ENCODE measurements around the gene LAMA5.

LAMA5 gene

DNA sequence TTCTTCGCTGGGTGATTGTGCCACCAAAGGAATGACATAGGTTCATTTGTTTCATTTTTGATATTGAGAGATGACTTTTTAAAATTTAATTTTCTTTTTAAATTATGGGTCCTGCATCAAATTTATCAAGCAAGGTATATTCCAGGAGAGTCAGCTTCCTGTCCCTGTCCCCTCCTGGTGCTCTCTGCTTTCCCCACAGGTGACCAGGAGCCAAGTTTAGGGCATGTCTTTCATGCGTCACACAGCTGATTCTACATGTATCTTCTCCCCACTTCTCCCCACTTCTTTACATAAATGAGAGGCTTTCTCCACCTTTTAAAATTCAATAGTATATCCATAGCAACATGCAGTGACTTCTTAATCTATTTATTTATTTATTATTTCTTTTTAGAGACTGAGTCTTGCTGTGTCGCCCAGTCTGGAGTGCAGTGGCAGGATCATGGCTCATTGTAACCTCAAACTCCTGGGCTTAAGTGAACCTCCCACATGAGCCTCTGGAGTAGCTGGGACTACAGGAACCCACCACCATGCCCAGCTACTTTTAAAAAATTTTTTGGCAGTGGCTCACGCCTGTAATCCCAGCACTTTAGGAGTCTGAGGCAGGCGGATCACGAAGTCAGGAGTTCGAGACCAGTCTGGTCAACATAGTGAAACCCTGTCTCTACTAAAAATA is 98.7 kb downstream of the LAMA5 start:
- TF ChIP-seq JUND (IDR thresholded peaks at IDR 0.05; ENCODE audit: low read depth) = no peak

DNA sequence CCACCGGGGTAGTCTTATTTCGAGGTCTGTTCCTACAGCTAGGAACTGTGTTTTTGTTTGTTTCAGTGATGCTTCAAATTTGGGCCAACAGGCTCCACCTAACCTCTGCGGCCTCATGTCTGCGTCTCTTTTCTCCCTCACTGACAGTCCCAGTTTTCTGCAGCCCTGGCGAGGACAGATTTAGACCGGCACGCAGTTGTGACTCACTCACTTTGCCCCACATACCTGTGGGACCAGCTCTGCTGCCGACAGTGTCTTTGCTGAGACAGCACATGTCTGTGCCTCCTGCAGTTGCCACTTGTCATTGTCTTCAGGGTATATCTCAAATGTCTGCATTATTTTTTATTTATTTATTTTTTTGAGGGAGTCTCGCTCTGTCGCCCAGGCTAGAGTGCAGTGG is 99.6 kb downstream of the LAMA5 start:
- DNase-seq (ENCODE audit: low read depth in 1 of 2, low spot score in 1 of 2) = no peak
- in situ Hi-C loops (cut with HindIII; ENCODE audit: low pct_unique_long_range_greater_than_20kb, low sequenced_read_pairs) = no loop called here
- no peak for TF ChIP-seq JUND (IDR thresholded peaks at IDR 0.05; ENCODE audit: low read depth)

More for the DNA sequence above, 98.7 kb downstream of the LAMA5 start:
- in situ Hi-C loops (cut with HindIII; ENCODE audit: low pct_unique_long_range_greater_than_20kb, low sequenced_read_pairs) = no loop called here
- DNase-seq (ENCODE audit: low read depth in 1 of 2, low spot score in 1 of 2) = no peak

DNA sequence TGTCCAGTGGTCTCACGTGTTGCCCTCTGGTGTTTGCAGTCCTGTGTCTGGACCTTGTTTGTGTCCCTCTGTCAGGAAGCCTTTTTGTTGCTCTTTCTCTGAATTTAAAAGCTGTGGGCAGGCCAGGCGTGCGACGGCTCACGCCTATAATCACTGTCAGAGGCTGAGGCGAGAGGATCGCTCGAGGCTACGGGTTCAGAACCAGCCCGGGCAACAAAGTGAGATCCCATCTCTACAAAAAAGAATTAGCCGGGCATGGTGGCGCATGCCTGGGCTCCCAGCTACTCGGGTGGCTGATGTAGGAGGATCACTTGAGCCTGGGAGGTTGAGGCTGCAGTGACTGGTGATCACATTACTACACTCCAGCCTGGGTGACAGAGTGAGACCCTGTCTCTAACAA is 100.3 kb downstream of the LAMA5 start:
- TF ChIP-seq JUND (IDR thresholded peaks at IDR 0.05; ENCODE audit: low read depth) = no peak
- DNase-seq (ENCODE audit: low read depth in 1 of 2, low spot score in 1 of 2) = no peak
- in situ Hi-C loops (cut with HindIII; ENCODE audit: low pct_unique_long_range_greater_than_20kb, low sequenced_read_pairs) = no loop called here

DNA sequence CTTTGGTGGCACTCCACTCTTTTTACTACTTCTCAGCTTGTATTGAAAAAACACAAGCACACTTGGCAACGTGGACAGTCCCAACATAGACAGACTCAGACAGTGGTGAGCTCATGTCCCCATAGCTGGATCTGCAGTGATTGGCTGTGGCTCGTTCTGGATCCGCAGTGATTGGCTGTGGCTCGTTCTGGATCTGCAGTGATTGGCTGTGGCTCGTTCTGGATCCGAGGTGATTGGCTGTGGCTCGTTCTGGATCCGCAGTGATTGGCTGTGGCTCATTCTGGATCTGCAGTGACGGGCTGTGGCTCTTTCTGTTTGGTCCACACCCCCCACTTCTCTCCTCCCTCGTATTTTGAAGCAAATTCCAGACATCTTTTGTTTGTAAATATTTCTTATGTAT is 100.8 kb downstream of the LAMA5 start:
- TF ChIP-seq JUND (IDR thresholded peaks at IDR 0.05; ENCODE audit: low read depth) = no peak
- in situ Hi-C loops (cut with HindIII; ENCODE audit: low pct_unique_long_range_greater_than_20kb, low sequenced_read_pairs) = no loop called here
- DNase-seq (ENCODE audit: low read depth in 1 of 2, low spot score in 1 of 2) = peak in 1 of 2 experiments; percentile 57

DNA sequence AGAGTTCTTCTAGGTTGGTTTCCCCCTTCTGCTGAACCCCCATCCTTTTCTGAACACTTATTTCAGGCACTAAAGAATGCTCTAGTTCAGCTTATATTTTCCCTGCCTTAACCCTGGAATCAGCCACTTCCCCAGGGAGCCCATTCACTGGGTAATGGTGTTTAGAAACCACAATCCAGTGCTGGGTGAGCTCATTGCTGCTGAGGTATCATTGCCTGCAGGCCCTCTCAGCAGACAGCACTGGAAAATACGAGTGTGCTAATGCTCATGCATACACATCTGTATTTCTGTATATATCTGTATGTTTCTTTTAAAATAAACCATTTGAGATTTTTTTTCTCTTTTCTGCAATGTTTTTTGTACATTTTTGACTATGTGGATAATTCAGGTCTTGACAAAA is 101.7 kb downstream of the LAMA5 start:
- TF ChIP-seq JUND (IDR thresholded peaks at IDR 0.05; ENCODE audit: low read depth) = no peak
- no peak for DNase-seq (ENCODE audit: low read depth in 1 of 2, low spot score in 1 of 2)
- in situ Hi-C loops (cut with HindIII; ENCODE audit: low pct_unique_long_range_greater_than_20kb, low sequenced_read_pairs) = no loop called here

DNA sequence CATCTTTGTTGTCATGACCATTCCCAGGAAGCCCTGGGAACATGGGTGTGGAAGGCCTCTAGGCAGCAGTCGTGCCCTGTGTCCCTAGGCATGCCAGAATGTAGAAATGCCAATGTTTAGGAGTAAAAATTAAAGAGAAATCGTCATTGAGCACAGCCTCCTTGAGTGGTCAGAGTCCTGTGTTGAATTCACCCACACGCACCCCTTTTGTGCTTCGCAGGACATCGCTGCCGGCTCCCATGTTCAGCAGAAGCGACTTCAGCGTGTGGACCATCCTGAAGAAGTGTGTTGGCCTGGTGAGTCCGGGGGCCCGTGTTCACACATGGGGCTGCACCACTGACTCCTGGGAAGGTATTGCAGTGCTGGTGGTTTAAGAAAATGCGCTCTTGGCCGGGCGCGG is 103.7 kb downstream of the LAMA5 start:
- in situ Hi-C loops (cut with HindIII; ENCODE audit: low pct_unique_long_range_greater_than_20kb, low sequenced_read_pairs) = no loop called here
- no peak for DNase-seq (ENCODE audit: low read depth in 1 of 2, low spot score in 1 of 2)
- no peak for TF ChIP-seq JUND (IDR thresholded peaks at IDR 0.05; ENCODE audit: low read depth)

DNA sequence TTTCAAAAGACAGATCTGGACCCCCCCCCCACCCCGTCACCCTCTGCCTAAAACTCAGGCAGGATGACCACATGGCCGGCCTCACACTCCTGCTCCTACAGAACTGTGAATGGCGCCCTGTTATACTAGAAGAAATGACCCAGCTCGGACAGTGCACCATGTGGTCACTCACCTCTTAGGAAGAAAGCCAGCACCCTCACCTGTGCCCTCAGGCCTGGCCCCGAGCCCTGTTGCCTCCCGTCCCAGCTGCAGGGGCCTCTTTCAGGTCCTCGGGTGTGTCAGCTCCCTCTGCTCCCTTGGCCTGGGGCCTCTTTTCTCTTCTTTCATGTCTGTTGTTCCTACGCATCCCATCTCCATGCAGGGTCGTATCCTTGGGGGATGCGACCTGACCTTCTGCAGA is 105.0 kb downstream of the LAMA5 start:
- no peak for DNase-seq (ENCODE audit: low read depth in 1 of 2, low spot score in 1 of 2)
- in situ Hi-C loops (cut with HindIII; ENCODE audit: low pct_unique_long_range_greater_than_20kb, low sequenced_read_pairs) = no loop called here
- TF ChIP-seq JUND (IDR thresholded peaks at IDR 0.05; ENCODE audit: low read depth) = no peak

DNA sequence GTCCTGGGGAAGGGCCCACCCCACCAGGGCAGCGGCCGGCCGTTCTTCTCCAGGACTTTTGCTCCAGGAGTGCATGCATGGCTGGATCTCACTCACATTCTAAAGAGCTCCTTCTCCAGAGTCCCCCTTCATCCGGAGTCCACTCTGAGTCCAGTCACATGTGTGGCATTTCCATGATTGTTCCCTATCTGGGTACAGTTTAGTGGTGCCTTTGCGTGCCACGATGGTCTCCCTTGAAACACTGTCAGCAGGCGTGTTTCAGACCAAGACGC is 107.9 kb downstream of the LAMA5 start:
- no peak for DNase-seq (ENCODE audit: low read depth in 1 of 2, low spot score in 1 of 2)
- in situ Hi-C loops (cut with HindIII; ENCODE audit: low pct_unique_long_range_greater_than_20kb, low sequenced_read_pairs) = no loop called here
- TF ChIP-seq JUND (IDR thresholded peaks at IDR 0.05; ENCODE audit: low read depth) = no peak

Measured in T47D (cell line).